Stomach smooth muscle (tissue), 2 donors: ENCODE data around the gene MSRB1.

Experiments used
- H3K27ac ChIP-seq: one replicate; pipeline ENCODE4 v1.7.0; 2013; ENCODE audit warnings: mild to moderate bottlenecking, low read length, inconsistent platforms
- H3K27me3 ChIP-seq, 2 donors: one replicate each; pipeline ENCODE4 v1.7.0; 2013; ENCODE audit warnings: low read length in 2 of 2; ENCODE audit not compliant: insufficient read depth in 2 of 2, control insufficient read depth in 1 of 2
- H3K36me3 ChIP-seq, 2 donors: one replicate each; pipeline ENCODE4 v1.7.0; 2013; ENCODE audit warnings: low read length in 2 of 2; ENCODE audit not compliant: control insufficient read depth in 2 of 2, insufficient read depth in 2 of 2
- H3K4me1 ChIP-seq: one replicate; pipeline ENCODE4 v1.7.0; 2013; ENCODE audit warnings: low read length; ENCODE audit not compliant: control insufficient read depth, insufficient read depth
- H3K4me3 ChIP-seq, 2 donors: one replicate each; pipeline ENCODE4 v1.7.0; 2013; ENCODE audit warnings: low read length in 2 of 2
- H3K9ac ChIP-seq, 2 donors: one replicate each; pipeline ENCODE4 v1.7.0; 2013; ENCODE audit warnings: low read length in 2 of 2, mild to moderate bottlenecking in 1 of 2
- H3K9me3 ChIP-seq, 2 donors: one replicate each; pipeline ENCODE4 v1.7.0; 2013; ENCODE audit warnings: low read length in 2 of 2; ENCODE audit not compliant: control insufficient read depth in 2 of 2
- donor health status: healthy.
- donor health status: Pancreatic carcinoma.

Gene MSRB1

GRCh38 chr16:1919327-1919998 lies 23.5 kb downstream of the MSRB1 start:
- H3K4me1 ChIP-seq, result peaks cover 9% of the 10 kb centered on the region
- H3K9ac ChIP-seq, result no peak overlapping the region
- H3K36me3 ChIP-seq, result no peaks in the 10 kb centered on the region
- no peak overlapping the region for H3K27ac ChIP-seq
- peaks cover 54 to 76% of the 10 kb centered on the region in 2 donors for H3K27me3 ChIP-seq
- H3K9me3 ChIP-seq, result peaks cover 0 to 2% of the 10 kb centered on the region in 2 donors
- no peak overlapping the region for H3K4me3 ChIP-seq

GRCh38 chr16:1918351-1919326 lies 24.4 kb downstream of the MSRB1 start, which contains the start of gene HS3ST6:
TSS of gene HS3ST6 (minus strand) at chr16:1918415. CDS start at chr16:1918323, 92 bp downstream.
- no peak within 1 kb of the TSS for H3K27ac ChIP-seq
- H3K9ac ChIP-seq, result no peak within 1 kb of the TSS
- H3K9me3 ChIP-seq, result peaks cover 0 to 2% of the 10 kb centered on the region in 2 donors
- H3K27me3 ChIP-seq, result peaks cover 54 to 74% of the 10 kb centered on the region in 2 donors
- peaks cover 6% of the 10 kb centered on the region for H3K4me1 ChIP-seq
- H3K4me3 ChIP-seq, result no peak within 1 kb of the TSS
- H3K36me3 ChIP-seq, result no peaks in the 10 kb centered on the region

- Histone ChIP-seq H3K36me3 (no peaks in the 10 kb centered on the region), H3K9me3 (peaks cover 0 to 2% of the 10 kb centered on the region in 2 donors), H3K9ac (no peak overlapping the region), H3K27ac (no peak overlapping the region), H3K4me1 (peaks cover 4% of the 10 kb centered on the region), H3K27me3 (peaks cover 47 to 65% of the 10 kb centered on the region in 2 donors), H3K4me3 (no peak overlapping the region)
Measured at GRCh38 chr16:1917665-1918350, 25.2 kb downstream of the MSRB1 start.

GRCh38 chr16:1917056-1917664 lies 25.8 kb downstream of the MSRB1 start:
- Histone ChIP-seq H3K9ac (no peak overlapping the region), H3K36me3 (no peaks in the 10 kb centered on the region), H3K27me3 (peaks cover 43 to 59% of the 10 kb centered on the region in 2 donors), H3K4me3 (no peak overlapping the region), H3K4me1 (peaks cover 4% of the 10 kb centered on the region), H3K9me3 (no peaks in the 10 kb centered on the region), H3K27ac (no peak overlapping the region)

- Histone ChIP-seq H3K27me3 (peaks cover 43 to 59% of the 10 kb centered on the region in 2 donors), H3K9me3 (no peaks in the 10 kb centered on the region), H3K4me1 (peaks cover 4% of the 10 kb centered on the region)
Measured at GRCh38 chr16:1916640-1916990, 26.4 kb downstream of the MSRB1 start.

GRCh38 chr16:1915732-1916639 lies 27.0 kb downstream of the MSRB1 start:
- no peaks in the 10 kb centered on the region for H3K9me3 ChIP-seq
- no peak overlapping the region for H3K27ac ChIP-seq
- H3K4me3 ChIP-seq, result no peak overlapping the region
- H3K4me1 ChIP-seq, result peaks cover 4% of the 10 kb centered on the region
- H3K36me3 ChIP-seq, result no peaks in the 10 kb centered on the region
- H3K27me3 ChIP-seq, result peaks cover 37 to 55% of the 10 kb centered on the region in 2 donors
- H3K9ac ChIP-seq, result no peak overlapping the region

More at GRCh38 chr16:1916640-1916990, 26.4 kb downstream of the MSRB1 start:
- Histone ChIP-seq H3K27ac (no peak overlapping the region), H3K36me3 (no peaks in the 10 kb centered on the region), H3K4me3 (no peak overlapping the region), H3K9ac (no peak overlapping the region)

- H3K27me3 ChIP-seq, result peaks cover 29 to 49% of the 10 kb centered on the region in 2 donors
- peaks cover 4% of the 10 kb centered on the region for H3K4me1 ChIP-seq
- no peak overlapping the region for H3K27ac ChIP-seq
- H3K9me3 ChIP-seq, result no peaks in the 10 kb centered on the region
- no peaks in the 10 kb centered on the region for H3K36me3 ChIP-seq
- H3K9ac ChIP-seq, result no peak overlapping the region
- no peak overlapping the region for H3K4me3 ChIP-seq
Measured at GRCh38 chr16:1914988-1915387, 28.0 kb downstream of the MSRB1 start.

- peaks cover 23 to 47% of the 10 kb centered on the region in 2 donors for H3K27me3 ChIP-seq
- no peak overlapping the region for H3K4me3 ChIP-seq
- no peak overlapping the region for H3K9ac ChIP-seq
- no peaks in the 10 kb centered on the region for H3K9me3 ChIP-seq
- no peaks in the 10 kb centered on the region for H3K36me3 ChIP-seq
- peaks cover 4% of the 10 kb centered on the region for H3K4me1 ChIP-seq
- no peak overlapping the region for H3K27ac ChIP-seq
Measured at GRCh38 chr16:1914084-1914608, 28.9 kb downstream of the MSRB1 start.

GRCh38 chr16:1913327-1914083 lies 29.5 kb downstream of the MSRB1 start:
- no peaks in the 10 kb centered on the region for H3K9me3 ChIP-seq
- H3K27ac ChIP-seq, result no peak overlapping the region
- H3K36me3 ChIP-seq, result no peaks in the 10 kb centered on the region
- H3K27me3 ChIP-seq, result peaks cover 19 to 44% of the 10 kb centered on the region in 2 donors
- H3K9ac ChIP-seq, result no peak overlapping the region
- peaks cover 1% of the 10 kb centered on the region for H3K4me1 ChIP-seq
- H3K4me3 ChIP-seq, result no peak overlapping the region
